Forelimb muscle (tissue), 1 donor: ENCODE data around the gene IFFO2. TPM values are rescaled to one million over a fixed set of nuclear protein-coding genes. Genes with fewer than 3 reads are reported as not detected.

ENCODE experiments used
- DNase-seq: peaks from one replicate; pipeline ENCODE4 v3.0.0-alpha.2; 2013; ENCODE audit warnings: low read depth
- polyA plus RNA-seq: library from polyadenylated mRNA; unstranded; fragments of 120-200 nt; gene quantifications from one replicate; pipeline ENCODE4 v1.2.1, GENCODE V29; 2013; ENCODE audit not compliant: insufficient read length

IFFO2 gene
- polyA plus RNA-seq, 1 donor = 4.4 TPM

DNA sequence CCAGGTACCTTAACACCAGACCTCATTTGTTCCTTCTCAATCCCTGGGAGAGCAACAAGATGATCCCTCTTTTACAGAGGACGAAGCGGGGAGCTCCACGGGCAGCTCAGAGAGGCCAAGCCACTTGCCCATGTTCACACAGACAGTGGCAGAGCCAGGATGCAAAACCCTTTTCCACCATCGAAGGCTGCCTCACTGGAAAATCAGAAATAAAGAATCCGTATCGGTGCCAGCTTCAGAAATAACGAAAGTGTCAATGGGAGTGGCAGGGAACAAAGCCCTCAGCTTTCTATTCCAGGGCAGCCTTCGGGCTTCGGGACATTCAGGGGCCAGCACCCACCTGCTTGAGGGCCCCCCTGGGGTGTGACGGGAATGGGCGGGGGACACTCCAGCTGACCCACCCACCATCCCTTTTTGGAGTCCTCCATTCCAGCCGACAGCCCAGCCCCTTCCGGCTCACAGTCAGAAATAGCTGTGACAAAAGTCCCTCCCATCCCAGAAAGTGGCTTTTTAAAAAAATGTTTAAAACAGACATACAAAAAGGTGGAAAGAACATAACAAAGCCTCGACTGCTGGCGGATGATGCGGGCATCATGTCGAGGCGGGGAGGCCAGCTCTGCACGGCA, 6.0 kb downstream of the IFFO2 start:
- no peak for DNase-seq

- no peak for DNase-seq
Measured at GRCh38 chr1:18949686-18950400, 6.6 kb downstream of the IFFO2 start.

- DNase-seq = no peak
Measured at GRCh38 chr1:18948913-18949685, 7.4 kb downstream of the IFFO2 start.

GRCh38 chr1:18948048-18948912, 8.2 kb downstream of the IFFO2 start:
- DNase-seq = no peak

DNA sequence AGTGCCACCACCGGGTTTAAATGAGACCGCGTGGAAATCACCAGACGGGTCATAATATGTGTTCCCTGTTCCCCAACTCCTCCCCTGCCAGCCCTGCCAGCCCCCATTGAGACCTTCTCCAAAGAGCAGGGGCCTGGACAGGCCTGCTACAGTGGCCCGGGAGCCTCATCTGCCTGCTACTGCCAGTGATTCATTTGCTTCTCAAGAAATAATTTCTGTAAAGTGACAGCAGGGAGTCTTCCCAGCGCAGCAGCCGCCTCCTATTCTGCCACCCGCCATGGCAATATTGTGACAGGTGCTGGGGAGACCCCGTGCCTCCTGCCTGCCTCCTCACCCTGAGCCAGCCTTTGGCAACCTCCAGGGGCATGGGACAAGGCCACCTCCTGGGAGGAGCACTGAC, 8.9 kb downstream of the IFFO2 start:
- no peak for DNase-seq

GRCh38 chr1:18946550-18947381, 9.7 kb downstream of the IFFO2 start:
- DNase-seq = no peak

DNA sequence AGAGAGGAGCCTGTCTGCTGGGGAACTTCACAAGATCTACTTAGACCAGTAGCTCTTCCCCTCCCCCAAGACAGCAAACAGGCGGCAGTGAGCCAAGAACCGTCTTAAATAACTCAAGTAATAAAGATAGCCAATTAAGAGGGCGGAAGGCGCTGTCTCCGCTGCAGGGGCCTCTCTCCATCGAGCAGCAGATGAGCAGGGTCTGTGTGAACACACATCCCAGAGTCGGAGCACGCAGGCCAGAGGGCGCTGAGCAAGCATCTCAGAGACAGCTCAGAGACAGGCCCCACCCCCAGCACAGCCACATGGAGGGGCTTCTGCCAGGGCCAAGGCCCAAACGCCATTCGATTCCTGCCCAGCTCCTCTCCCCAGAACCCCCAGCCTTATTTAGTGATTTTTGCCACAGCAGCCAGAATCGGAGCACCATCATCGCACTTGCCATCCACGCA, 11.1 kb downstream of the IFFO2 start:
- no peak for DNase-seq

DNA sequence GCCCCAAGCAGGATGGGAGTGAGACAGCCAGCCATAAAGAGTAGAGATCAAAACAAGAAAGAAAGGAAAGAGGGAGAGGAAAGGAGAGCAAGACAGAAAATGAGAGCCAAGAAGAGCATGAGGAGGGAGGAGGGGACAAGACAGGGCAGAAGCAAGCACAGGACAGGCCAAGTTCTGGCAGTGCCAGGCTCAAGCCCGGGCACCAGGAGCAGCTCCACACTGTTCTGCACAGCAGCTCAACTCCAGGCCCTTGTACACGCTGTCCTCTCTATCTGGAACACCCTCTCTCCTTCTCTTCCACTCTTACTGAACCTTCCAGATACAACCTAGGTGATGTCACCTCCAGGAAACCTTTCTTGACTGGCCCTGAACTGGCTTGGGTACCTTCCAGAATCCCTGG, 11.7 kb downstream of the IFFO2 start:
- DNase-seq = no peak

- no peak for DNase-seq
Measured at GRCh38 chr1:18943914-18944572, 12.4 kb downstream of the IFFO2 start.

- DNase-seq = no peak
Measured at GRCh38 chr1:18943162-18943561, 13.3 kb downstream of the IFFO2 start.

- no peak for DNase-seq
Measured at GRCh38 chr1:18942340-18942739, 14.1 kb downstream of the IFFO2 start.

GRCh38 chr1:18941221-18942141, 15.0 kb downstream of the IFFO2 start:
- DNase-seq = no peak

GRCh38 chr1:18940303-18941020, 16.0 kb downstream of the IFFO2 start:
- no peak for DNase-seq

GRCh38 chr1:18939398-18940302, 16.8 kb downstream of the IFFO2 start:
- DNase-seq = no peak

DNA sequence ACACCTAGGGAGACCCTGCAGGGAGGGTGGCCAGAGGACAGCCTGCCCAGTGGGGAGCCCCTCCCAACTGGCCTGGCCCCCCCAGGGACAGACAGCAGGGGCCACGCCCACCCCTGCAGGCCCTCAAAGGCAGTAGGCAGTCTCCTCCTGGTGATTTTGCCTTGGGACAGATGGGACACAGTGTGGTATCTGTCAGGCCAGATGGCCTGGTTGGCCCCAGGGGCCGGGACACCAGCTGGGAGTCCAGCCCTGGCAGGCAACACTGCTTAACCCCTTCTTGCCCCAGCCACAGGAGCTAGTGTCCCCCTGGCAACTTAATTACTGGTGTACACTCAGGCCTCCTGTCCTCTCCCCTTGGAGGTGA, 17.8 kb downstream of the IFFO2 start:
- no peak for DNase-seq

- no peak for DNase-seq
Measured at GRCh38 chr1:18938008-18938706, 18.3 kb downstream of the IFFO2 start.

GRCh38 chr1:18937539-18937938, 18.9 kb downstream of the IFFO2 start:
- DNase-seq = no peak
